Stimulated activated CD8-positive, alpha-beta memory T cell treated with anti-CD3 and anti-CD28 coated beads, Interleukin-4, amount 100 ng/mL, for 24 hours (primary cell): Measurements from ENCODE around the gene COPS3.

Source experiments
- DNase-seq: peaks from one replicate; pipeline ENCODE4 v3.0.0-alpha.2; 2020; ENCODE audit warnings: low read depth

The COPS3 gene

GRCh38 chr17:17280613-17281549, at the start of gene COPS3:
COPS3 (minus strand) TSS chr17:17281246; CDS start chr17:17281186, 60 bp downstream.
- DNase-seq = peak; percentile 95

GRCh38 chr17:17328251-17328650, 47.2 kb upstream of the COPS3 start:
- DNase-seq = no peak

GRCh38 chr17:17326275-17326875, 45.3 kb upstream of the COPS3 start:
- DNase-seq = no peak

- no peak for DNase-seq
These were observed 44.8 kb upstream of the COPS3 start for GRCh38 chr17:17325816-17326215.

- no peak for DNase-seq
These were observed 44.2 kb upstream of the COPS3 start for GRCh38 chr17:17325228-17325627.

GRCh38 chr17:17324616-17325015, 43.6 kb upstream of the COPS3 start:
- DNase-seq = no peak

- DNase-seq = no peak
These were observed 41.8 kb upstream of the COPS3 start for GRCh38 chr17:17322516-17323510.

GRCh38 chr17:17321356-17322025, 40.4 kb upstream of the COPS3 start:
- DNase-seq = no peak

GRCh38 chr17:17320911-17321220, 39.8 kb upstream of the COPS3 start:
- DNase-seq = no peak

GRCh38 chr17:17320188-17320910, 39.3 kb upstream of the COPS3 start:
- no peak for DNase-seq

GRCh38 chr17:17315142-17315821, 34.2 kb upstream of the COPS3 start:
- DNase-seq = no peak

- DNase-seq = no peak
These were observed 33.5 kb upstream of the COPS3 start for GRCh38 chr17:17314501-17315071.

- DNase-seq = peak; percentile 34
These were observed 32.4 kb upstream of the COPS3 start for GRCh38 chr17:17313350-17313991.

GRCh38 chr17:17309356-17309755, 28.3 kb upstream of the COPS3 start:
- no peak for DNase-seq

GRCh38 chr17:17305281-17305801, 24.3 kb upstream of the COPS3 start:
- DNase-seq = no peak

GRCh38 chr17:17304521-17304985, 23.5 kb upstream of the COPS3 start:
- no peak for DNase-seq

GRCh38 chr17:17303847-17304490, 22.9 kb upstream of the COPS3 start:
- DNase-seq = no peak

GRCh38 chr17:17303010-17303846, 22.2 kb upstream of the COPS3 start, which contains the start of gene NT5M:
NT5M (plus strand) TSS chr17:17303373; CDS start chr17:17303551, 178 bp downstream.
- DNase-seq = peak; percentile 72
